Femur (tissue), 1 donor: ENCODE results near the gene BLZF1.
"Not testable (repeated sequence)": the region's sequence is repeated elsewhere in the genome, so short reads cannot be mapped to it uniquely, and the experiment has no call there.

ENCODE experiments used
- DNase-seq: peaks from one replicate; pipeline ENCODE4 v3.0.0-alpha.2; 2017

The BLZF1 gene

DNA sequence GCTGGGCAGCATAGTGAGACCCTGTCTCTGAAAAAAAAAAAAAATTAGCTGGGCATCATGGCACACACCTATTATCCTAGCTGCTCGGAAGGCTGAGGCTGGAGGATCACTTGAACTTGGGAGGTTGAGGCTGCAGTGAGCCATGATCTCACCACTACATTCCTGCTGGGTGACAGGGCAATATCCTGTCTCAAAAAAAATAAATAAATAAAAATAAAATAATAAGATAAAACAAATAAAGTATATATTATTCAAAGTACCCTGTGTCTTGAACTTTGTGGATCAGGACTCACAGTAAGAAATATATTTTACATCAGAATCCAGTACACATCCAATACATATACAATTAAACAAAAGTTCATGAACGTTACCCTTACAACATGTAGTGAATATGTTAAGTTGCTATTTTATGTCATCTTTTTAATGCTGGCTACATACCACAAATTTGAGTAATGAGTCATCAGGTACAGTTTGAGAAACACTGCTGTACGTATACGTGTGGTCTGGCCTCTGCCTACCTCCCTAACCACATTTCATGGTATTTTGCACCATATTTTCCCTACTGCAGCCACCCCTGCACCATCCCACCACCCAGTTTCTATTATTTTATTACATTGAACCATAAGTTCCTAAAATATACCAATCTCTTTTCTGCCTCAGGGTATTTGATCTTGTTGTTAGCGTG is 4.8 kb upstream of the BLZF1 start:
- DNase-seq, result no peak

DNA sequence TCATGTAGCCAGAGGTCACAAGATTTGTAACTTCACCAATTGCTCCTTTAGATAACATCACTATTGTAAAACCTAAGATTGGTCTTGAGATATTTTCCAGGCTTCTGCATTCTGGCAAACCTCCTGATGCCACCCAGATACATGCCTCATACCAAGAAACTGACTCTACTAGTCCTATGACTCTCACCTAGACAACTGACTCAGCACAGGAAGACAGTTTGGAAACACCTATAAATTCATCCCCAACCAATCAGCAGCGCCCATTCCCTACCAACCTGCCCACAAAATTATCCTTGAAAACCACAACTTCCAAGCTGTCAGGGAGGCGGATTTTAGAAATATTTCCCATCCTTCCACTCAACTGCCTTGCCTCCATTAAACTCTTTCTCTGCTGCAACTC is 3.0 kb upstream of the BLZF1 start:
- DNase-seq, result no peak

DNA sequence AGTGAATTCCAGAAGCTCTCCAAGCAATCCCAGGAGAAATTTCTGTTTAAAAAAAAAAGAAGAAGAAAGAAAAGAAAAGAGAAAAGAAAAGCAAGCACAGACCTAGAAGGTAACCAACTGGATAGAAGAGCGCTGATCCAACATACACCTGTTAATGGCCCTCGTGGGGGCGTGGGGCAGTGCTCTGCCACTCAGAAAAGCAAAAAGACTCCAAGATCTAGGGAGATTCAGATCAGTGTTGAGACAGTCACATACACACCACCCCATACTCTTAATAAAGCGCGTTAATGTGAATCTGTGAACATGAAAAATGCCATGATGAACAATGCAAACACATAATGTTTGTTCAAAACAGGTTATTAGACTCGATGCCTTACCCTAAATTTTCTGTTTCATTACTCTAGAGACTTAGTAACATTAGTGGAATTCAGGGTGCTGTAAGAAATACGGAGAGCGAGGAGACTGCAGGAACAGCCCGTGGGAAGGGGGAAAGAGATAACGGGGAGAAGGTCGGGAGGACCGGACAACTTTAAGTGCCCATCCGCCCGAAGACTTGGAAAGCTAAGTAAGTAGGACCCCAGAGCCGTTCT is 804 bp upstream of the BLZF1 start:
- no peak for DNase-seq

DNA sequence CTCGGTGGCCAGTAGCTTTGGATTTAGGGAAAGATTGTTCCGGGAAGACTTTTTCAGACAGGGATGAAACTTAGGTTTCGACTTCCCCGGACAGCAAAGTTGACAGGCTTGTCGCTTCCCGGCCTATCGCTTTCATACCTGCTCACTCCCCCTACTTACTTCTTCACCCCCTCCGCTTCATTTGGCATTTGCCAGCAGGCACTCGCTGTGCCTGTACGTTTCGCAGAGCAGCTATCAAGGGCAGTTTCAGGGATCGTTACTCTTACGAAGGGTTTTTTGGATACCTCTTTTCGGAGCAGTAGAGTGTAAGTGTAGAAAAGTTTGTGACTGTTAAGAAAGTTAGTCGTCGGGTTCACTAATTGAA is 393 bp downstream of the BLZF1 start:
- no peak for DNase-seq

DNA sequence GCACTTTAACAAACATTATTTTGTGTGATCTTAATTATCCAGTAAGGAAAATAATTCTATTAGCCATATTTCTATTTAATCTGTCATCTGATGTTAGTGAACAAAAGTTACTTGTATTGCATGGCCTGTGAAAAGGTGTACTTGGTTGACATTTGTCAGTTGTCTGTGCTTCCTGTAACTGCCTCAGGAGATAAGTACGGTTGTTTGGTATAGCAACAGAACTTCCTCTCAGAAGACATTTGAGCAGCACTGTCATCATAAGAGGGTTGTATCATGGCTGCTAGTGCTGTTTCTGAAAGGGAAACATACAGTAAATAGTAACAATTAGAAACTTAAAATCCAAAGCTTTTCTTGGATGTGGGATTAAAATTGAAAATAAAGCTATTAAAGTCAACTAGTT is 3.4 kb downstream of the BLZF1 start:
- no peak for DNase-seq

DNA sequence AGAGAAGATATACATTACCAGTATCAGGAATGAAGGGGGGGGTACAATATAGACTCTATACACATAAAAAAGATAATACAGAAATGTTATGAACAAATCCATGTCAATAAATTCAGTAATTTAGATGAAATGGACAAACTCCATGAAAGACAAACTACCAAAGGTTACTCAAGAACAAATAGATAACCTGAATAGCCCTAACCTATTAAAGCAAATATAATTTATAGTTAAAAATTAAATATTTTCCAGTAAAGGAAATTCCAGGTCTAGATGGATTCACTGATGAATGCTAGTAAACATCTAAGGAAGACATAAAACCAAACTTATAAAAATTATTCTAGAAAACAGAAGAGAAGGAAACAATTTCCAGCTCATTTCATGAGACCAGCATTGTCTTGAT is 13.2 kb downstream of the BLZF1 start:
- no peak for DNase-seq

DNA sequence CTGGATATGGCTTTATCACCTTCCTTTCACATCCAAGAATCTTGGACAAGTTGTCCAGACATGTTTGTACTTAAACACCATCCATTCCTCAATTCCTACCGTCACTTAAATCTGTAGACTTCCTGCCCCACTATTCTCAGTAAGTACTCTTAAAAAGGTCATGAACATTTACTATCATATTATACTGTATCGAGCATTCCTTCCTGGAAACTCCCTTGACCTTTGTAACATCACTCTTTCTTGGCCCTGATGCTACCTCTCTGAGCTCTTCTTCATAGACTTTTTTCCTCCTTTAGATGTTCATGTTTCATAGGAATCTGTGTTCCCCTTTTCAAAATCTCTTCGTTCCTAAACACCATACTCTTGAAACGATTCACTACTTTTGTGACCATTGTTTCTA is 15.5 kb downstream of the BLZF1 start:
- no peak for DNase-seq

DNA sequence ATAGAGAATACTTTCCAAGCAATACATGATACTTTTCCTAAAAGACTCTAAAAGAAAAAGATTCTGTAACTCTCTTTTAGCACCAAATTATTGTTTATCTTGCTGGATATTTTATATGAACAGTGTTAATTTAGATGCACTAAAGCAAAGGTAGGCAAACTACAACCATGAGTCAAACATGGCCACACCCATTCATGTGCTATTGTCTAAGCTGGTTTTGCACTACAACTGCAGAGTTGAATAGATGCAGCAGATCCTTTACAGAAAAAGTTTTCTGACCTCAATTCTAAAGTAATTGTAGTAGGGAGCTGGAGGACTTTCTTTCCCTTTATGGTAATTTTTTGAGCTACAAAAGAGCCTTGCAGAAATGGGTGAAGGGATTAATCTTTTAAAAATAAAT is 19.4 kb downstream of the BLZF1 start:
- no peak for DNase-seq

DNA sequence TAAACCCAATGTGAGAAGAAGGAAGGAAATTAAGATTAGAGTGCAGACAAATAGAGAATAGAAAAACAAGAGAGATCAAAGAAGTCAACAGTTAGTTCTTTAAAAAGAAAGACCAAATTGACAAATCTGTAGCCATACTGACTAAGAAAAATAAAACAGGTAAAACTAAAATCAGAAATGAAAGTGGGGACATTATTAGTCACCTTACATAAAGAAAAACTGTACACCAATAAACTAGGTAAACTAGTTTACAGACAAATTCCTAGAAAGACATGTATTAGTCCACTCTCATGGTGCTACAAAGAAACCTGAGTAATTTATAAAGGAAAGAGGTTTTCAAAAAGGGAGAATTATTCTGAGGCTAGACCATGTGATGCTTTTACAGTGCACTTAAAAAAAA is 22.3 kb downstream of the BLZF1 start:
- DNase-seq, result no peak

DNA sequence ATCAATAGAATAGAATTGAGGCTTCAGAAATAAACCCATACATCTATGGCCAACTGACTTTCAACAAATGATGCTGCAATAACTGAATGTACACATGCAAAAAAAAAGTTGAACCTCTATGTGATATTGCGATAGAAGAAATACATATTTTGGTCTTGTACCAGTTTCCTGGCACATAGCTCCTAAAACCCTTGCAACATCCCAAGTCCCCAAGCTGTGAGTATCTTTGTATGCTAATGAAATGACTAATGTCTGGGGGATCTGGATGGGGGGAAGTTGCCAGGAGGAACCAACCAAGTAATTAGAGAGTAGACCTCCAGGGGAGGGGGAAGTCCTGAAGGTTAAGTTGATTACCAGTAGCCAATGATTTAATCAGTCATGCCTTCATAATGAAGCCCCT is 24.4 kb downstream of the BLZF1 start:
- no peak for DNase-seq

DNA sequence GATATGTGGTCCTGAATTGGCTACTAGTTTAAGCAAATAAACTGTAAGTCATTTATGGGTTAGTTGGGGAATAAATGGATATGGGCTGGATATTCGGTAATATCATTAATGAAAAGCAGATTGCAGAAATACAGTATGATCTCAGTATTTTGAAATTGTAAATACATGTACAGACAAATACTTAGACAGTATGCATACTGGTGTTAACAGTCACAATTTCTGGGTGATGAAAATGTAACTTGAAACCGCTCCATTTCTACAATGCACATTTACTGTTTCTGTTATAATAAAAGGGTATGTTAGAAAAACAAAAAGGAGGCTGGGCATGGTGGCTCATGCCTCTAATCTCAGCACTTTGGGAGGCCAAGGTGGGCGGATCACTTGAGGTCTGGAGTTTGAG is 28.0 kb downstream of the BLZF1 start:
- no peak for DNase-seq

DNA sequence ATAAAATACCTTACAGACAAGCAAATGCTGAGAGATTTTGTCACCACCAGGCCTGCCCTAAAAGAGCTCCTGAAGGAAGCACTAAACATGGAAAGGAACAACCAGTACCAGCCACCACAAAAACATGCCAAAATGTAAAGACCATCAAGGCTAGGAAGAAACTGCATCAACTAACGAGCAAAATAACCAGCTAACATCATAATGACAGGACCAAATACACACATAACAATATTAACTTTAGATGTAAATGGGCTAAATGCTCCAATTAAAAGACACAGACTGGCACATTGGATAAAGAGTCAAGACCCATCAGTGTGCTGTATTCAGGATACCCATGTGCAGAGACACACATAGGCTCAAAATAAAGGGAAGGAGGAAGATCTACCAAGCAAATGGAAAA is 34.6 kb downstream of the BLZF1 start:
- not testable (repeated sequence) for DNase-seq

DNA sequence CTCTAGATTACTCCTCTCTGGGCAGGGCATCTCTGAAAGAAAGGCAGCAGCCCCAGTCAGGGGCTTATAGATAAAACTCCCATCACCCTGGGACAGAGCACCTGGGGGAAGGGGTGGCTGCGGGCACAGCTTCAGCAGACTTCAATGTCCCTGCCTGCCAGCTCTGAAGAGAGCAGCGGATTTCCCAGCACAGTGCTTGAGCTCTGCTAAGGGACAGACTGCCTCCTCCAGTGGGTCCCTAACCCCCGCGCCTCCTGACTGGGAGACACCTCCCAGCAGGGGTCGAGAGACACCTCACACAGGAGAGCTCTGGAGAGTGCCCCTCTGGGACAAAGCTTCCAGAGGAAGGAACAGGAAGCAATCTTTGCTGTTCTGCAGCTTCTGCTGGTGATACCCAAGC is 40.3 kb downstream of the BLZF1 start:
- not testable (repeated sequence) for DNase-seq

DNA sequence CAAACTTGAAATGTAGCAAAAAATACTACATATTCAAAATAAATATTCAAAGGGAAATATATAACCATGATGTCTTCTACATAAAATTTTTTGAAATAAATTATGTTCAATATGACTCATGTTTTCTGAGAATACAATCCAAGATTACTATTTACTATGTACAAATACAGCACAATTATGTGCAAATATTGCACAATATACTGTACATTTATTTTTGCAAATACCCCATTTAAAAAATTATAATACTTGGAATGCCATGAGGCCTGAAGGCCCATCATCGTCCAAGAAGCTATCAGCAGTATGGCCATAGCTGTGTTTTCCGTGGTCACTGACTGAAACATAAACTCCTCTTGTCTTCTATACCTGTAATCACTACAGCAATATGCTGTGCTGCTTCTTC is 47.0 kb downstream of the BLZF1 start:
- DNase-seq, result no peak

DNA sequence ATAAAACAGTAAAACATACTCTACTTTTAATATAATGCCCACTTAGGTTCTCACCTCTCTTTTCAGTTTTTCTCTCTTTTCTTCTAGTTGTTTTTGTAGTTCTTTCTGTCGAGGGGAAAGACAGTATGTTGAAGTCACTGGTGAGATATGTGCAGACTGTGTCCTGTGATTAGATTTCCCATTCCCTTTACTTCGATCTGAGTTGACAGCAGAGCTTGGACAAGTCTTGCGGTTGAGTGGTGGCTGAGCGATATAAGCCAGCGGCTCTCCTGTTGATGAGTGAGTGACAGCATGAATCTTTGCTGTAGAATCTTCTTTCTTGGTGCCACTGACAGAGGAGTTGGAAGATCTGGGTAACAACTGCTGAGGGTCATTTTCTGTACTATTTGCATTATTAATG is 53.3 kb downstream of the BLZF1 start:
- no peak for DNase-seq

DNA sequence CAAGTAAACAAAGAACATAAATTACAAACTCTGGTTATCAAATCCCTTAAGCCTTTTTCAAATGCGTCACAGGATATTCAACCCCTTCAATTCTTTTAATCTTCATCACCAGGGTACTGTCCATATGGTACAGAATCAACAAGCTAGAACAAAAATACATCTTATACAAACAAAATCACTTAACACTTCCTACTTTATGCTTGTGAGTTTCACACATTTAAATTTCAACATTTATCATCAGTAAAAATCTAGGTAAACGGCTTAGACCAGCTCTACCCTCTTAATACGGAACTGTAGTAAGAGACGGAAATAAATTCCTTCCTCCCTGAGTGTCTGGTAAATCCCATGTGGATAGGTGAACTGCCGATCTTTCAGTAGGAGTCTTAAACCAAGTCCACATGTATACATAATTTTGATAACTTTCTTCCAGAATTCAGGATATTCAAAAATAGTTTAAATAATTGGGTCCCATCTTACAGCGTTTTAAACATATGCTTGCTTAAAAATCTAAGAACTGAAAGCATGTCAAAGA is 58.2 kb downstream of the BLZF1 start:
- no peak for DNase-seq

DNA sequence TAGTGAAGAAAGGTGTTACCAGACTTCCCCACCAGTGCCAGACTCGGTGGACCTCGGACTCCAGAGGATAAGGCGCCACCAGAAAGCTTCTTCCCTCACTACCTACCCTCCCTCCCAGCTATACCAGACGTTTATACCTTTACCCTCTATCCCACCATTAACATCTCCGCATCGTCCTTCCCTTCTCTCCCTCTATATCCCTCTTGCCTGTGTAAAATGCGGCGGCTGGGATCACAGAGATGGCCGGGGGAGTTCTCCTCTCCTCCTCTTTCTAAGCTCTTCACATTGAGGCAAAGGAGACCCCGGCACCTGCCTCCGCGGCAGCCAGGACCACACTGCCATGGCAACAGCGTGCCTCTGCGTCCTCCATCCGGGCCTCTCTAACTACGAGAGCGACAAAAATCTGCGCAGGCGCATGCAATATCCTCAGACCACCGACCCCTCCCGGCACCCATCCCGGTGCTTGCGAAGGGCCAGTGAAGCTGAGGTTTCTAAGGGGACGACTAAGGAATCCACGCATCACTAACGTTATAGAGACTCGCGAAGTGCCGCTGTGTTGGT is 59.2 kb downstream of the BLZF1 start, which contains the start of gene CCDC181:
CCDC181 (minus strand) TSS at position 394 of the 561 bp plus-strand sequence. CDS start 2,547 bp downstream, outside the sequence.
- peak; percentile 85 for DNase-seq
